HG03442 (cell line): ENCODE results near the gene TRMO.

Experiments
- ATAC-seq: cut with Tn5 transposase; IDR thresholded peaks from one replicate; pipeline ENCODE4 v1.9.1; 2021; ENCODE audit warnings: mild to moderate bottlenecking, moderate library complexity; ENCODE audit not compliant: unreplicated experiment

TRMO gene

DNA sequence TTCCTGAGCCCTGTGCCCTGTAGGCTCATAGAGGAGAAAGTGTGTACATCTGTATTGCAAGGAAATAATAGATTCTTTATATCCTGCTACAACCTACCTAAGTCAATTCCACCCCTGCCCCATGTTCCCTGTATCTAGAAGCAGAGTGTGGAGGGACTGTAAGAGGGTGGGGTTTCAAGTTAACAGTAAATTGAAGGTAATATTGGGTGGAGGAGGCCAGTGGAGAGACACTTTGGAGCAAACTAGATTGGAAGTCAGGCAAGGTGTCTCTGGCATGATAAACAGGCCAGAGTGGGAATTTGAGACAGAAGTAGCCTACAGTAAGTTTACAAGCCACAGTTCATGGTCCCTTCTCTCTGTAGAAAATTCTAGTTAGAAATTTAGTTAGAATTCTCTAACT is 17.9 kb upstream of the TRMO start:
- ATAC-seq: no peak

DNA sequence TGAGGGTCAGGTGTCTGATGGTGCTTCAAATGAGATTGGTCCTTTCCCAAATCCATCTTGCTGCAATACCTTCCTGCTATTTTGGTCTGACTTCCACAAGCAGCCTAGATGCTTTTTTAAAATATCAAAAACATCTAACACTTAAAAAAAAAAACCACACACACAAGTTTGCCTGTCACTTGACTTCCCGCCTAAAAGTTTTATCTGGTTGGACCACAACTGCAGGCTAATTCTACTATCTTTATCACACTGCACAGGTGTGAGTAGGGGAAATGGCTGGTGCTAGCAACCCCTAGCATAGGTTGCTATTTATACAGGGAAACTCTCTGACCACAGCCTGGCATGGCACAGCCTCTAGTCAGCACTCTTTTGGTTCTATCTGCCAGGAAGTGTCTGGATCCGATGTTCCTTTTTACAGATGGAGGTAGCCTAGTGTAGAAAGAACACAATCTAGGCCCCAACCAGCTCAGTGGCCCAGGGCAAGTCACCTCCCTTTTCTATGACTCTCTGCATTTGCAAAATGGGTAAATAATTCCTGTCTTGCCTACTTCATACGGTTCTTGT is 15.9 kb upstream of the TRMO start, which contains the start of gene HEMGN:
HEMGN (minus strand) TSS at position 92 of the 564 bp plus-strand sequence; CDS start at position 56, 36 bp downstream.
- ATAC-seq: no peak

DNA sequence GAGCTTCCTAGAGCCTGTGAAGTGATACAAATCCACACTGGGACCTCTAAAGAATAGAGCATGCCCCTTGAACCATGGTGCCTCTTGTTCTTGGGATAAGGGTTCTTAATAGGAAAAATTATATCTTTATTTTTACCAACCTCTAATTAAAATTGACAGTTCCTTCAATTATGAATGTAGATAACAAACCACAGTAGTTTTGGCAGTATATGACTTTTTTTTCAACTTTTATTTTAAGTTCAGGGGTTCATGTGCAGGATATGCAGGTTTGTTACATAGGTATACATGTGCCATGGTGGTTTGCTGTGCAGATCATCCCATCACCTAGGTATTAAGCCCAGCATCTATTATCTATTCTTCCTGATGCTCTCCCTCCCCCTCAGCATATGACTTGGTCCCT is 14.7 kb upstream of the TRMO start:
- ATAC-seq: no peak

- no peak for ATAC-seq
Measured at GRCh38 chr9:97935276-97935675, 13.0 kb upstream of the TRMO start.

- ATAC-seq: no peak
Measured at GRCh38 chr9:97934321-97935115, 12.2 kb upstream of the TRMO start.

- ATAC-seq: no peak
Measured at GRCh38 chr9:97933297-97933998, 11.1 kb upstream of the TRMO start.

GRCh38 chr9:97930972-97931371 is 8.7 kb upstream of the TRMO start:
- no peak for ATAC-seq

GRCh38 chr9:97928986-97929604 is 6.8 kb upstream of the TRMO start:
- no peak for ATAC-seq

GRCh38 chr9:97925497-97926334 is 3.4 kb upstream of the TRMO start:
- ATAC-seq: no peak

DNA sequence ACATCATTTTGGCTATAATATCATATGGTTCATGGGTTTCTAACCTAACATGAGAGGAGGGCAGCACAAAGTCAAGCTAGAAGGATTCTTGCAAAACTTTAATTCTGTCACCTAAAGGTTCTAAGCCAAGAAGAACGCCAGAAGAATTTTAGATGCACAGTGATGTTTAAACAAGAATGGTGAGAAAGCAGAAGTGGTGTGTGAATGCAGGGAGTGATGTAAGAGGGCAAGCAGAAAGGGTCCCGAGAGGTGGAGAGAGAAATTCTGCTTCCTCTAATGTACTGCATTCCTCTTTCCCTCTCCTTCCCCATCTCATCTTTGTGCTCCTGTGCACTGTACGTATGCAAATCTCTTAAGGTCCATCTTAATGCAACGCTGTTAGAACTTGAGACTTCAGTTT is 2.1 kb upstream of the TRMO start:
- no peak for ATAC-seq

DNA sequence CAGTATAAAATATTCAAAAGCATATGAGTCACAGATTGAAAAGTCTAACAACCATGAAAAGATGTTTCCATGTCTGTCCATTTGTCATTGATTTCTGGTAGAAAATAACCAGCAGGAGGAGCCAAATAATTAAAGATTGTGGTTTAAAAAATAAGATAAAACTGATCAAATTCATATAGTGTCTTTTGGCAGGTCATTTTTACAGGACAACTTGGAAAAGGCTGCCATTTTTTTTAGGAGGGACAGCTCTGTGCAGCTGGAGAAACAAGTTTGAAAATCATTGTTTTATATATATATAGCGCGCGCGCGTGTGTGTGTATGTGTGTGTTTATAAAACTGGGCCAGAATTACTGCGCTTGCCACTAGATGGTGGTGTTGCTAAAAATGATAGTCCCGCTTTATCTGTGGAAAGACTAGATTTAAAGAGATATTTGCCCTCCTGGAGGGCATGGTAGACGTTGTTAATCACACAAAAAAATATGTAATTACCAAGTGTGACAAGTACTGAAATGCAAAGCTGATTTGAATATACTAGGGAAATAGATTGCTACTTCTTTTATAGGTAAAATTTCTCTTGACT is 1.3 kb upstream of the TRMO start:
- ATAC-seq: no peak

- no peak for ATAC-seq
Measured at GRCh38 chr9:97919217-97919813, 3.0 kb downstream of the TRMO start.

- ATAC-seq: no peak
Measured at GRCh38 chr9:97918611-97919010, 3.7 kb downstream of the TRMO start.

GRCh38 chr9:97911970-97912369 is 10.3 kb downstream of the TRMO start:
- ATAC-seq: no peak

DNA sequence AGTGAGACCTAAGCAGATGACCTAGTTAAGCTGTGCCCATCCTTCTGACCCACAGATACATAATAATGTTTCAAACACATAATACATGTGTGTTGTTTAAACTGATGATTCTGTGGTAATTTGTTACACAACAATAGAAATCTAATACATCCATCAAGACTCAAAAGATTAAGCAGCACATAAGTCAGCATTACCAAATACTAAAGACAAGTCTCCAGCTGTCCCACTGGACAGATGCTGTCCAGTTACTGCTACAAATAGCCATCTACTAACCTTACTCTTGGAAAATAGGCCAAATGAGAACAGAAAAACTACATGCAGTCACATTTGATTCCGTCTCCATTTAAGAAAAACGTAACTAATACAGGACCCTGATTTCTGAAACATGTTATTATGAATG is 10.8 kb downstream of the TRMO start:
- no peak for ATAC-seq

DNA sequence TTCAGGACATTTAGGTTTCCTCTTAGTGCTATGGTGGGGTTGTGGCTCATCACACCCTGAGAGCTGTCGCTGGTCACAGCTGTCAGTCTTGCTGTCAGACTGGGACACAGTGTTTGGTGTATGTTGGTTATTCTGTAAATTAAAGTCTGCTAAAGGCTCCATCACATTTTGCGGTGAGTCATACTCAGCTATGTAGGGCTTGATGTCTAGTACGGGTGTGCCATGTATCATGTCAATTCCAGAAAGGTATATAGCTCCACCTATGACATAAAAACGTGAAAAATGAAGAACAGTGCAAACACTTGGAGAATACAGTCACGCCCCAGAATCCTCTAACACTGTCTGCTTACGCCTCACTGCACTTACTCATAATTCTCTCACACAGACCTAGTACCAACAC is 11.9 kb downstream of the TRMO start:
- no peak for ATAC-seq

DNA sequence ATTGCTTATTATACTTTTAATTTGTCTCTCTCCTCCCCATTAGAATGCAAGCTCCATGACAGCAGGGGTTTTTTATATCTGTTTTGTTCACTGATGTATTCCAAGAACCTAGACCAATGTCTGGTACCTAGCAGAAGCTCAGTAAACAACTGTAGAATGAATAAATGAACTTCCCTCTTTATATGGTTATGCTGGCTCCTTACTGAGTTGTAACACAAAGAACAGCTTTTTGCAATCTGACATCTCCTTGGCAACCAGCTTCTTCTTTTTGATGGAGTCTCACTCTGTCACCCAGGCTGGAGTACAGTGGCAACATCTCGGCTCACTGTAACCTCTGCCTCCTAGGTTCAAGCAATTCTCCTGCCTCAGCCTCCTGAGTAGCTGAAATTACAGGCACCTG is 13.6 kb downstream of the TRMO start:
- ATAC-seq: no peak

GRCh38 chr9:97907632-97908031 is 14.7 kb downstream of the TRMO start:
- ATAC-seq: no peak

DNA sequence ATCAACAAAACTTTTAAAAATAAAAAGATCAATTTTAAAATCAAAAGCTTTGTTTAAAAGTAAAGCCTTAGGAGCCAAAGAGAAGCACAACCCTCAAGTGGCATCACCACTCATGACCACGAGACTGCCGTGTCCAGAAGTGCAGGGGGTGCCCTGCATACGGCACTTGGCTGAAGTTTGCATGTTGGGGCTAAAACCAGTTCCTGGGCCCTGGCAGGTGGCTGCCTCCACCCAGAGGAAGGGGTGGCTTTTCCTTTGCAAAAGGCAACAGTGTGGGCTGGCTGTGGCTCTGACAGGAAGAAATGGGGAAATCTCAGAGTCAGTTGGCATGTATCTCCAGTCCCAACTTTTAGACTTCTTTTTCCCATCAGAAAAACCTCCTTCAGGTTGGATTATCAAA is 15.3 kb downstream of the TRMO start:
- no peak for ATAC-seq

- no peak for ATAC-seq
Measured at GRCh38 chr9:97906236-97906831, 16.0 kb downstream of the TRMO start.
